ENCODE data around the gene RRAS2. TPM values are rescaled to one million over a fixed set of nuclear protein-coding genes. Genes with fewer than 3 reads are reported as not detected.
A peak's percentile ranks its signal among the peaks of the same experiment; 100 is the strongest.

Gene RRAS2
- total and polyA plus RNA-seq, 9 of the 15 experiments (the other 6 are each of a cell fraction or from before 2014, with no cell fraction given) = 9.4 to 47.5 (median 37.6) TPM

DNA sequence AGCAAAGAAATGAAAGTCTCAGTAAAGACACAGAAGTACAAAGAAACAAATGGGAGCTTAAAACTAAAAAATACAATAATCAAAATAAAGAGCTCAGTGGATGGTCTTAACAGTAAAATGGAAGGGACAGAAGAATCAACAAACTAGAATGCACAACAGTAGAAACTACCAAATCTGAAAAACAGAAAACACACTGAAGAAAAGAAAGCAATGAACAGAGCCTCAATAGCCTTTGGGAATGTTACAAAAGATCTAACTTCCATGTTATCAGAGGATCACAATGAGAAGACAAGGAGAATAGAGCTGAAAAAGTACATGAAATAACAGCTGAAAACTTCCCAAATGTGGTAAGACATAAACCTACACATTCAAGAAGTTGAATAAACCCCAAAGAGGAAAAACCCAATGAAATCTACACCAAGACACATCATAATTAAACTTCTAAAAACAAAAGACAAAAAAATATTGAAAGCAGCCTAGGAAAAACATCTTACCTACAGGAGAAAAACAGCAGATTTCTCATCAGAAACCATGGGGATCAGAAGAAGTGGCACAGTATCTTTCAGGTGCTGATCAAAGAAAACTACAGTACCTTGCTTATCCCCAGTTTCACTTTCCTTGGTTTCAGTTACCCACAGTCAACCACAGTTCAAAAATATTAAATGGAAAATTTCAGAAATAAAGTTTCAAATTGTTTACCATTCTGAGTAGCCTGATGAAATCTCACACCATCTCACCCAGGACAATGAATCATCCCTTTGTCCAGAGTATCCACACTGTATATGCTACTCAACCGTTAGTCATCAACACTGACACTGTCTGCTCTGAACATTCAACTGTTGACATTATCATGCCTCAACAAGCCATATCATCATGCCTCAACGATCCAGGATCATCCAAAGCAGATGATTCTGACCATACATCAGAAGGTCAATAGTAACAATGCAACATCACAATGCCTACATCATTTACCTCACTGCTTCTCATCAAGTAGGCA lies 22.2 kb downstream of the RRAS2 start (continued):
- TF ChIP-seq AFF1 (IDR thresholded peaks at IDR 0.05; ENCODE audit: low read depth in 1 of 2, partially characterized antibody in 2 of 2) (peak in 1 of 2 experiments; percentile 38), ATF3 (IDR thresholded peaks at IDR 0.05) (peak; percentile 94), ATF3 (CRISPR knock-in tag; conservative IDR thresholded peaks at IDR 0.05) (no peak), SMARCA4 (IDR thresholded peaks at IDR 0.05) (peak; percentile 76), ZNF217 (CRISPR knock-in tag; IDR thresholded peaks at IDR 0.05) (no peak), DMBX1 (CRISPR knock-in tag; IDR thresholded peaks at IDR 0.05; ENCODE audit: borderline replicate concordance) (0 out of 2 replicates have a peak, but pooled peaks have one; percentile 23), NFRKB (IDR thresholded peaks at IDR 0.05; ENCODE audit: low read depth) (no peak), ZNF280B (CRISPR knock-in tag; IDR thresholded peaks at IDR 0.05) (no peak), TRIM28 (IDR thresholded peaks at IDR 0.05) (peak; percentile 96), JUN (IDR thresholded peaks at IDR 0.05; ENCODE audit: borderline replicate concordance, low read depth, low read length) (peak; percentile 84; the same call in 1 of the 2 replicates), JUN (CRISPR knock-in tag; IDR thresholded peaks at IDR 0.05; ENCODE audit: borderline replicate concordance) (no peak), FOXM1 (IDR thresholded peaks at IDR 0.05; ENCODE audit: low read depth) (peak; percentile 62), FOXM1 (CRISPR knock-in tag; IDR thresholded peaks at IDR 0.05; ENCODE audit: low read depth) (no peak), ARID1B (IDR thresholded peaks at IDR 0.05) (peak; percentile 82), EP300 (IDR thresholded peaks at IDR 0.05; ENCODE audit: low read length) (peak; percentile 53), CTBP1 (IDR thresholded peaks at IDR 0.05; ENCODE audit: borderline replicate concordance) (peak; percentile 63)
